ENCODE data around the gene MEIOSIN. TPM values are rescaled to one million over a fixed set of nuclear protein-coding genes. Genes with fewer than 3 reads are reported as not detected.
A peak's percentile ranks its signal among the peaks of the same experiment; 100 is the strongest.
"Not testable (repeated sequence)": the region's sequence is repeated elsewhere in the genome, so short reads cannot be mapped to it uniquely, and the experiment has no call there.

Gene MEIOSIN
- total and polyA plus RNA-seq, 5 donors from 2014 or later: not detected

GRCh38 chr19:45798995-45799517, 65.8 kb downstream of the MEIOSIN start:
- DNase-seq (peak; percentile 46 to 53 (median 49)), ATAC-seq (ENCODE audit: low read depth in 2 of 2) (peak; percentile 68 to 71)
- Histone ChIP-seq H3K9me3 (ENCODE audit: control insufficient read depth in 2 of 2, low read length in 2 of 2) (no peaks in the 10 kb centered on the region), H3K27ac (ENCODE audit: insufficient read depth, low read length, poor library complexity, severe bottlenecking) (no peak overlapping the region), H3K4me3 (ENCODE audit: low read depth, low read length) (no peak overlapping the region), H3K4me1 (ENCODE audit: control insufficient read depth, insufficient read depth, low read length, poor library complexity, severe bottlenecking) (no peaks in the 10 kb centered on the region), H3K27me3 (ENCODE audit: control insufficient read depth, insufficient read depth, low read length) (peaks cover 3% of the 10 kb centered on the region), H3K36me3 (ENCODE audit: control insufficient read depth, insufficient read depth, low read length) (no peaks in the 10 kb centered on the region)
- Mint-ChIP-seq H3K27me3 (peaks cover 11% of the 10 kb centered on the region), H3K4me1 (peaks cover 0 to 8% (median 2%) of the 10 kb centered on the region in 4 donors), H3K27ac (peak overlapping the region in 2 of 3 donors; percentile 2 to 71), H3K4me3 (no peak overlapping the region), H3K36me3 (no peaks in the 10 kb centered on the region), H3K9me3 (peaks cover 0 to 1% (median 0%) of the 10 kb centered on the region in 7 donors)

DNA sequence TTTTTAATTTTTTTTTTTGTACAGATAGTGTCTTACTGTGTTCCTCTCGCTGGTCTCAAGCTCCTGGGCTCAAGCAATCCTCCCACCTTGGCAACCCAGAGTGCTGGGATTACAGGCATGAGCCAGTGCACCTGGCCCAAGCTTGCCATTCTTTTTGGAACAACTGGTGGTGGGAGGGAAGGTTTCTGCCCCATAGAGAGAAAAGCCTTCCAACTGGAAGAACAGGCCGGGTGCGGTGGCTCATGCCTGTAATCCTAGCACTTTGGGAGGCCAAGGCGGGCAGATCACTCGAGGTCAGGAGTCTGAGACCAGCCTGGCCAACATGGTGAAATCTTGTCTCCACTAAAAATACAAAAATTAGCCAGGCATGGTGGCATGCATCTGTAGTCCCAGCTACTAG, 66.3 kb downstream of the MEIOSIN start:
- DNase-seq; H3K36me3 Mint-ChIP-seq; H3K36me3 ChIP-seq (ENCODE audit: control insufficient read depth, insufficient read depth, low read length); H3K4me3 ChIP-seq (ENCODE audit: low read depth, low read length); H3K9me3 ChIP-seq (ENCODE audit: control insufficient read depth in 2 of 2, low read length in 2 of 2); H3K27ac Mint-ChIP-seq; H3K27me3 ChIP-seq (ENCODE audit: control insufficient read depth, insufficient read depth, low read length); H3K4me1 ChIP-seq (ENCODE audit: control insufficient read depth, insufficient read depth, low read length, poor library complexity, severe bottlenecking); H3K27ac ChIP-seq (ENCODE audit: insufficient read depth, low read length, poor library complexity, severe bottlenecking); H3K4me3 Mint-ChIP-seq; ATAC-seq (ENCODE audit: low read depth in 2 of 2); H3K4me1 Mint-ChIP-seq; H3K9me3 Mint-ChIP-seq: not testable (repeated sequence)
- H3K27me3 Mint-ChIP-seq: peaks cover 11% of the 10 kb centered on the region

- Histone ChIP-seq H3K27me3 (ENCODE audit: control insufficient read depth, insufficient read depth, low read length) (peaks cover 3% of the 10 kb centered on the region), H3K27ac (ENCODE audit: insufficient read depth, low read length, poor library complexity, severe bottlenecking) (no peak overlapping the region), H3K4me1 (ENCODE audit: control insufficient read depth, insufficient read depth, low read length, poor library complexity, severe bottlenecking) (no peaks in the 10 kb centered on the region), H3K36me3 (ENCODE audit: control insufficient read depth, insufficient read depth, low read length) (no peaks in the 10 kb centered on the region), H3K4me3 (ENCODE audit: low read depth, low read length) (no peak overlapping the region), H3K9me3 (ENCODE audit: control insufficient read depth in 2 of 2, low read length in 2 of 2) (no peaks in the 10 kb centered on the region)
- H3K4me3 Mint-ChIP-seq: no peak overlapping the region
- H3K9me3 Mint-ChIP-seq: peaks cover 0 to 1% (median 0%) of the 10 kb centered on the region in 7 donors
- H3K27me3 Mint-ChIP-seq: peaks cover 7% of the 10 kb centered on the region
- H3K4me1 Mint-ChIP-seq: peaks cover 0 to 5% (median 2%) of the 10 kb centered on the region in 4 donors
- no peak for ATAC-seq (ENCODE audit: low read depth in 2 of 2)
- H3K27ac Mint-ChIP-seq: no peak overlapping the region
- H3K36me3 Mint-ChIP-seq: no peaks in the 10 kb centered on the region
- no peak for DNase-seq
Observed at GRCh38 chr19:45800070-45800553, 66.9 kb downstream of the MEIOSIN start.

GRCh38 chr19:45801603-45802175, 68.5 kb downstream of the MEIOSIN start:
- Mint-ChIP-seq H3K9me3 (peaks cover 0 to 1% (median 0%) of the 10 kb centered on the region in 7 donors), H3K36me3 (no peaks in the 10 kb centered on the region), H3K4me3 (no peak overlapping the region), H3K27me3 (peaks cover 6% of the 10 kb centered on the region), H3K27ac (no peak overlapping the region), H3K4me1 (peaks cover 0 to 7% (median 5%) of the 10 kb centered on the region in 4 donors)
- Histone ChIP-seq H3K4me3 (ENCODE audit: low read depth, low read length) (no peak overlapping the region), H3K4me1 (ENCODE audit: control insufficient read depth, insufficient read depth, low read length, poor library complexity, severe bottlenecking) (no peaks in the 10 kb centered on the region), H3K27me3 (ENCODE audit: control insufficient read depth, insufficient read depth, low read length) (no peaks in the 10 kb centered on the region), H3K36me3 (ENCODE audit: control insufficient read depth, insufficient read depth, low read length) (no peaks in the 10 kb centered on the region), H3K9me3 (ENCODE audit: control insufficient read depth in 2 of 2, low read length in 2 of 2) (no peaks in the 10 kb centered on the region), H3K27ac (ENCODE audit: insufficient read depth, low read length, poor library complexity, severe bottlenecking) (no peak overlapping the region)
- no peak for DNase-seq
- no peak for ATAC-seq (ENCODE audit: low read depth in 2 of 2)

GRCh38 chr19:45804140-45804958, 71.1 kb downstream of the MEIOSIN start:
- ATAC-seq (ENCODE audit: low read depth in 2 of 2) (no peak), DNase-seq (no peak)
- H3K4me1 Mint-ChIP-seq: peaks cover 0 to 7% (median under 1%) of the 10 kb centered on the region in 4 donors
- Histone ChIP-seq H3K4me3 (ENCODE audit: low read depth, low read length) (no peak overlapping the region), H3K27ac (ENCODE audit: insufficient read depth, low read length, poor library complexity, severe bottlenecking) (no peak overlapping the region), H3K36me3 (ENCODE audit: control insufficient read depth, insufficient read depth, low read length) (no peaks in the 10 kb centered on the region), H3K27me3 (ENCODE audit: control insufficient read depth, insufficient read depth, low read length) (no peaks in the 10 kb centered on the region), H3K4me1 (ENCODE audit: control insufficient read depth, insufficient read depth, low read length, poor library complexity, severe bottlenecking) (no peaks in the 10 kb centered on the region), H3K9me3 (ENCODE audit: control insufficient read depth in 2 of 2, low read length in 2 of 2) (no peaks in the 10 kb centered on the region)
- no peak overlapping the region for H3K4me3 Mint-ChIP-seq
- no peaks in the 10 kb centered on the region for H3K9me3 Mint-ChIP-seq
- H3K36me3 Mint-ChIP-seq: no peaks in the 10 kb centered on the region
- no peaks in the 10 kb centered on the region for H3K27me3 Mint-ChIP-seq
- H3K27ac Mint-ChIP-seq: no peak overlapping the region

- Mint-ChIP-seq H3K4me1 (peaks cover 0 to 7% (median 2%) of the 10 kb centered on the region in 4 donors), H3K36me3 (no peaks in the 10 kb centered on the region), H3K27me3 (no peaks in the 10 kb centered on the region), H3K4me3 (no peak overlapping the region), H3K9me3 (no peaks in the 10 kb centered on the region), H3K27ac (no peak overlapping the region)
- DNase-seq (no peak), ATAC-seq (ENCODE audit: low read depth in 2 of 2) (no peak)
- Histone ChIP-seq H3K4me3 (ENCODE audit: low read depth, low read length) (no peak overlapping the region), H3K36me3 (ENCODE audit: control insufficient read depth, insufficient read depth, low read length) (no peaks in the 10 kb centered on the region), H3K27ac (ENCODE audit: insufficient read depth, low read length, poor library complexity, severe bottlenecking) (no peak overlapping the region), H3K4me1 (ENCODE audit: control insufficient read depth, insufficient read depth, low read length, poor library complexity, severe bottlenecking) (no peaks in the 10 kb centered on the region), H3K9me3 (ENCODE audit: control insufficient read depth in 2 of 2, low read length in 2 of 2) (no peaks in the 10 kb centered on the region), H3K27me3 (ENCODE audit: control insufficient read depth, insufficient read depth, low read length) (no peaks in the 10 kb centered on the region)
Observed at GRCh38 chr19:45804959-45805230, 71.7 kb downstream of the MEIOSIN start.

DNA sequence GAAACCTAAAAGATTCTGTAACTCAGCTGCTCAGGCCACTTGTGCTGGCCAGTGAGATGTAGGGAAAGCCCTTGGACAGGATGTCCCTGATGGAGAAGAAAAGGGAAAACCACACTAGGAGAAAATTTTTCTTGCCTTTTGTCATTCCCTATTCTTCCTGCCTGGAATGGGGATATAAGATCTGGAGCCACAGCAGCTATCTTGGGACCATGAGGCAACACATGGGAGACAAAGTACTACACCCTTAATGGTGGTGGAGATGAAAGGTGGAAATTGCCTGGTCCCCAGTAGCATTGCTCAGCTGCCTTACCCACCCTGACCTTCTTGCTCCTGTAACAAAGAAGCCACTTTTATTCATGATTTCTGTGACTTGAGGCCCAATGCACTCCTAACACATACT, 72.5 kb downstream of the MEIOSIN start:
- no peaks in the 10 kb centered on the region for H3K9me3 Mint-ChIP-seq
- H3K27ac Mint-ChIP-seq: peak overlapping the region in 1 of 3 donors; percentile 49
- H3K9me3 ChIP-seq (ENCODE audit: control insufficient read depth in 2 of 2, low read length in 2 of 2): no peaks in the 10 kb centered on the region
- H3K36me3 Mint-ChIP-seq: no peaks in the 10 kb centered on the region
- no peaks in the 10 kb centered on the region for H3K27me3 Mint-ChIP-seq
- no peaks in the 10 kb centered on the region for H3K27me3 ChIP-seq (ENCODE audit: control insufficient read depth, insufficient read depth, low read length)
- no peak overlapping the region for H3K27ac ChIP-seq (ENCODE audit: insufficient read depth, low read length, poor library complexity, severe bottlenecking)
- no peak overlapping the region for H3K4me3 ChIP-seq (ENCODE audit: low read depth, low read length)
- H3K4me1 ChIP-seq (ENCODE audit: control insufficient read depth, insufficient read depth, low read length, poor library complexity, severe bottlenecking): no peaks in the 10 kb centered on the region
- no peak overlapping the region for H3K4me3 Mint-ChIP-seq
- no peak for ATAC-seq (ENCODE audit: low read depth in 2 of 2)
- H3K36me3 ChIP-seq (ENCODE audit: control insufficient read depth, insufficient read depth, low read length): no peaks in the 10 kb centered on the region
- peaks cover 0 to 7% (median 2%) of the 10 kb centered on the region in 4 donors for H3K4me1 Mint-ChIP-seq
- DNase-seq: no peak

Measured in CD4-positive, CD25-positive, alpha-beta regulatory T cell (primary cell).